ENCODE results near the gene NUCKS1.

Gene NUCKS1

DNA sequence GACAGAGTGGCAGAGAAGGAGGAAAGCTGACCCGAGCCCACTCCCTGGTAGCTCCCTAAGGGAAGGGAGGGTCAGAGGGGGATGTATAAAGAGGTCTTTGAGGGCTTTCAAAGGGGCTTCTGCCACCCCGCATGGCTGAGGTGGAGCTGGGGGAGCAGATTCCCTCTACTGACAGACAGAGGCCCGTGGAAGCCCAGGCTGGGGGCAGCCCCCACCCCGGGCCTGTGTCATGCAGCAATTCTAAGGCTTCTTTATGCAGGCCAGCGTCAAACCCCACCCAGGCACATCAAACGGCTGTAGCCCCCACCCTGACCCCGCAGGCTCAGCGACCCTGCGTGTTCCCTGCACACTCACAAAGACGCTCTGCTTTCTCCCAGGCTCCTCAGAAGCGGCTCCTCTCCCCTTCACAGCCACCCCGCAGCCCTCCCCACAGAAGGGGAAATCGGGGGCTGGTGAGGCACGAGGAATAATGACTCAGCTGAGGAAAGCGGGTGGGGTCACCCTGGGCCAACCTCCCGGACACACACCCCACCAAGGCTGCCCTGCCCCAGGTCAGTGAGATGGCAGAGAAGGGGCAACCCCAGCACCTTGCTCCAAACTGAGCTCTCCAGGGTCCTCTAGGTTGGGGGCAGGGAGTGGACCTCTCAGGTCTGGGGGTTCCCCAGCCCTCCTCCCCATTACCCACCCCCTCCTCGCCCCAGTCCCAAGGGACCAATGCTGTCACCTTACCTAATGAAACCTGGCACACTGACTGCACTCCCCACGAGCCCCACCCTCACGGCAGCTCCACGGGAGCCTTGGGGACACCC is 80.4 kb downstream of the NUCKS1 start:
- DNase-seq (ENCODE audit: low read depth, low spot score): no peak

- DNase-seq (ENCODE audit: low read depth, low spot score): no peak
Observed at GRCh38 chr1:205668951-205669340, 81.0 kb downstream of the NUCKS1 start.

DNA sequence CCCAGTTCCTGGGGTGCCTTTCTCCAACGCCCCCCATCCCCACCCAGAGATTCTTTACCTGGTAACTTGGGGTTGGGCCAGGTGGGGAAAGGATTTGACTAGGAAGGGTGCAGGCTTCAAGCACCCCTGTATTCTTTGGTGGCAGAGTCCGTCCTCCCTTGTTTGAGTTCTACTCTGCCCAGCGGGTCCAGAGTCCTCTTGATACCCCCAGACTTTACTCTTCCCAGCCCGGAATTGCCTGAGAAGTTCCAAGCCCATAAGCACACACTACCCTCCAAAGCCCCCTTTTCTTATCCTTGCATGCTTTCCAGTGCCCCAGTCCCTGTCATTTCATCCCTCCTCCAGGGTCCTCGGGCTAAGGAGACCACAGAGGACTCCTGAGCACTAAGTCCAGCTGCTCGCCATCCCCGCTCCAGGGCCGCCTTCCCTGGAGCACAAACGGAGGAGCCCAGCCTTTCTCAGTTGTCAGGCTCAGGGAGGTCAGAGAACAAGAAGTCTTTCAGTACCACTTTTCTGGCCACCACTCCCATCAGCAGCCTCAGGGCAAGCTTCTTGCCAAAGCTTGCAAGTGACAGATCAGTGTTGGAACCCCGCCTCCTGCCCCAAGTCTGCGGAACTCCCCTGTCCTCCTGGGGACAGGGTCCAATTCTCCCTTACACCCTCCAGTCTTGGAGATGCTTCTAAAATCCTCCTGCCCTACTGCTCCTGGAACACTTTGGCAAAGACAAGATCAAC is 81.9 kb downstream of the NUCKS1 start:
- no peak for DNase-seq (ENCODE audit: low read depth, low spot score)

- no peak for DNase-seq (ENCODE audit: low read depth, low spot score)
Observed at GRCh38 chr1:205666372-205667166, 83.4 kb downstream of the NUCKS1 start.

DNA sequence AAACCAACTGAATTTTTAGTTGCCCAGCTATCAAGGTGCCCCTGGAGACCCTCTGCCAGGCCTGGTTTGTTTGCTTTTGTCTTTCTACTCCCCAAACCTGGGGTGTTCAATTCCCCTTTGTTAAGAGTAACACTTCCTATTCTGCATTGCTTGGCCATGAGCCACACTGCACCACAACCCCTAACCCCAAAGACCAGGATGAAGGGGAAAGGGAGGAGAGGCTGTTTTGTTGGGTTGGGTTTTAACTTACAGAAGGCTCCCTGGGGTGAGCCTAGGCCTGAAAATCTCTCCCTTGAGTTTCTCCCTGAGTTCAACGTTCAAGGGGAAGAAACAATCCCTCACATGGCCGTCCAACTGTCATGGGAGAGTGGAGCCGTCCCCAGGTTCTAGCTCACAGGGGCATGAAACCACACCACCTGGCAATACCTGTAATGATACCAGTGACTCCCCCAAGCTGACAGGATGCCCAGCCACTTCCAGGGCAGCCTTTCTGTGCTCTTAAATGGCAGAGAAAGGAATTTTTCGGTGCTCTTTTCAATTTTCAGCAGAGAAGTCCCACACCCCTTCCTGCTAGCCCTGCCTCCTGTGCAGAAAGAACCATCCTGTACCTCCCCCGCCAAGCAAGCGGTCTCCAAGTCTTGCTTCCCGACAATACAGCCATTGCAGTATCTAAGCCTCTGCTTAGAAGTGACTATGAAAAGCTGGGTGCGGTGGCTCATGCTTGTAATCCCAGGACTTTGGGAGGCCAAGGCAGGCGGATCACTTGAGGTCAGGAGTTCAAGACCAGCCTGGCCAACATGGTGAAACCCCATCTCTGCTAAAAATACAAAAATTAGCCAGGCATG is 84.6 kb downstream of the NUCKS1 start:
- no peak for DNase-seq (ENCODE audit: low read depth, low spot score)

GRCh38 chr1:205664399-205665017 is 85.5 kb downstream of the NUCKS1 start:
- no peak for DNase-seq (ENCODE audit: low read depth, low spot score)

DNA sequence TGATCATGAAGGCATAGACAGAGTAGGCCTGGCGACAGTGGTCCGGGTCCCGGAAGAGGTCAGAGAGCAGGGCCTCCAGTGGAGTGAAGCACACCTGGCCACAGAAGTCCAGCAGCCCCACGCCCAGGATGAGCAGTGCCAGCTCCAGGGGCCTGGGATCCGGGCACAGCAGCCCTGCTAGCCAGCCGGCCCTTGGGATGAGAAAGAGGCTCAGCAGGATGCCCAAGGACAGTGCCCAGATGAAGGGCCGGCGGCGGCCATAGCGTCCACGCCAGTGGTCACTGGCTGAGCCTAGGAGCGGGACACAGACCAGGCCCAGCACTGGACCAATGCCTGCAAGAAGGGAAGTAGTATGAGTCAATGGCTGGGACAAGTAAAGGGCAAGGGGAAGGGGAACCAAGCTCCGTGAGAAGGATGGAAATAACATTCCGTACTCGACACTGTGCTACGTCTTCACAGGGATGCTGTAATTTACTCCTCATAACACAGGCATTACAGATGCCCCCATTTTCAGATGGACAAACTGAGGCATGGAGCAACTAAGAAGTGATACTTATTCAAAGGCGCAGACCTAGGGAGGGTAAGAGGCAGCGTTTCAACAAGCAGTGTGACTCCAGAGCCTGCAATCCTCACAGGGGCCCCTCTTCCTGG is 86.6 kb downstream of the NUCKS1 start:
- no peak for DNase-seq (ENCODE audit: low read depth, low spot score)
